Caco-2 (cell line): ENCODE measurements around the gene LIPH. TPM values are rescaled to one million over a fixed set of nuclear protein-coding genes. Genes with fewer than 3 reads are reported as not detected.
A peak's percentile ranks its signal among the peaks of the same experiment; 100 is the strongest.
"Not testable (repeated sequence)": the region's sequence is repeated elsewhere in the genome, so short reads cannot be mapped to it uniquely, and the experiment has no call there.

Experiments
- BruUV-seq: library from RNA; stranded (reverse); fragments of 400-500 nt; replicated peaks from 2 replicates; lab custom pipeline; 2021; lab: Mats Ljungman, UMichigan
- CTCF ChIA-PET: fragments of 300-600 bp; sonication (Branson Sonifier 250); formaldehyde crosslinking; loops from one replicate; lab custom pipeline; 2022; ENCODE audit warnings: antibody characterized with exemption; lab: Charles Lee
- POLR2A ChIA-PET: fragments of 300-600 bp; sonication (Branson Sonifier 250); formaldehyde crosslinking; loops from one replicate; lab custom pipeline; 2022; ENCODE audit warnings: antibody characterized with exemption; lab: Charles Lee
- DNase-seq, 2 experiments: peaks; one replicate each; pipeline versions ENCODE4 v3.0.0 to v3.0.0-alpha.2; 2020 to 2022
- H3K27me3 ChIP-seq: replicated peaks from 2 replicates; pipeline ENCODE4 v1.6.0; 2011; ENCODE audit warnings: low read length; ENCODE audit not compliant: control insufficient read depth, insufficient read depth
- H3K36me3 ChIP-seq: 2 replicates; pipeline ENCODE4 v1.5.1; 2011; ENCODE audit warnings: low read length; ENCODE audit not compliant: control insufficient read depth, insufficient read depth
- H3K4me1 ChIP-seq: fragments of 250-450 bp; sonication (Bioruptor Pico); 2 replicates; pipeline ENCODE4 v1.5.1; 2020; ENCODE audit warnings: mild to moderate bottlenecking
- H3K4me3 ChIP-seq: 2 replicates; pipeline ENCODE4 v1.5.1; 2011; ENCODE audit warnings: low read depth, mild to moderate bottlenecking, control low read depth, low read length
- H3K9me3 ChIP-seq: fragments of 250-450 bp; sonication (Bioruptor Pico); 2 replicates; pipeline ENCODE4 v1.5.1; 2020; ENCODE audit warnings: mild to moderate bottlenecking, moderate library complexity
- H3K27ac Mint-ChIP-seq: one replicate; pipeline ENCODE4 v1.8.0; 2022; ENCODE audit warnings: mixed read lengths; ENCODE audit not compliant: unreplicated experiment
- H3K27me3 Mint-ChIP-seq: one replicate; pipeline ENCODE4 v1.8.0; 2022; ENCODE audit warnings: mixed read lengths; ENCODE audit not compliant: insufficient read depth, unreplicated experiment
- H3K36me3 Mint-ChIP-seq: one replicate; pipeline ENCODE4 v1.8.0; 2022; ENCODE audit warnings: mild to moderate bottlenecking, mixed read lengths; ENCODE audit not compliant: insufficient read depth, unreplicated experiment
- H3K4me1 Mint-ChIP-seq: one replicate; pipeline ENCODE4 v1.8.0; 2022; ENCODE audit warnings: low read depth, mixed read lengths; ENCODE audit not compliant: unreplicated experiment
- H3K4me3 Mint-ChIP-seq: one replicate; pipeline ENCODE4 v1.8.0; 2022; ENCODE audit warnings: mild to moderate bottlenecking, moderate library complexity, mixed read lengths; ENCODE audit not compliant: unreplicated experiment
- H3K9me3 Mint-ChIP-seq: one replicate; pipeline ENCODE4 v1.8.0; 2022; ENCODE audit warnings: mixed read lengths; ENCODE audit not compliant: unreplicated experiment
- CTCF ChIP-seq, 2 experiments: fragments of 200-600 bp in 1 of 2; IDR thresholded peaks; 1 replicate in 1 of 2; 2 replicates in 1 of 2; pipeline versions ENCODE4 v1.5.1 to v1.8.0; 2011 to 2022; ENCODE audit warnings: antibody characterized with exemption in 1 of 2, control low read depth in 1 of 2, inconsistent platforms in 1 of 2, low read depth in 1 of 2, low read length in 1 of 2, mild to moderate bottlenecking in 1 of 2, moderate library complexity in 1 of 2; ENCODE audit not compliant: insufficient read depth in 1 of 2, severe bottlenecking in 1 of 2, unreplicated experiment in 1 of 2
- intact Hi-C: fragments of 100-400 bp; cut with micrococcal nuclease; formaldehyde crosslinking; loops from one replicate; pipeline ENCODE4 v1.10.0; 2022; ENCODE audit not compliant: unreplicated experiment
- total RNA-seq: library from RNA; stranded (reverse); gene quantifications from 2 replicates; pipeline ENCODE4 v1.2.3, GENCODE V29; 2022

Gene LIPH
- total RNA-seq, 1 experiment from 2014 or later: 6.1 TPM

GRCh38 chr3:185559706-185560090 lies 7.3 kb upstream of the LIPH start:
- H3K9me3 Mint-ChIP-seq: no peaks in the 10 kb centered on the region
- intact Hi-C loops: loop anchor here (1.0 to 10.0 kb wide), 3 partner anchors 62 to 205 kb away; partner anchors contain the start of gene TMEM41A
- Histone ChIP-seq H3K4me1 (peaks cover 35% of the 10 kb centered on the region), H3K27me3 (no peaks in the 10 kb centered on the region), H3K9me3 (no peaks in the 10 kb centered on the region), H3K36me3 (no peaks in the 10 kb centered on the region), H3K4me3 (peak overlapping the region; percentile 31)
- no peaks in the 10 kb centered on the region for H3K27me3 Mint-ChIP-seq
- POLR2A ChIA-PET: interaction anchor here (1.7 kb wide), 1 partner anchor 26 kb away, joined by 8 read pairs; the partner anchor contains the start of gene SENP2
- no peak for DNase-seq
- CTCF ChIA-PET: interaction anchor here (0.6 to 2.1 kb wide), 7 partner anchors 15 to 99 kb away, joined by 3 to 14 read pairs (median 7); partner anchors contain the start of genes SENP2 and TMEM41A
- H3K36me3 Mint-ChIP-seq: peaks cover 13% of the 10 kb centered on the region
- H3K4me1 Mint-ChIP-seq: peaks cover 11% of the 10 kb centered on the region
- peak overlapping the region; percentile 88 for H3K4me3 Mint-ChIP-seq
- no peak for TF ChIP-seq CTCF (IDR thresholded peaks at IDR 0.05; ENCODE audit: insufficient read depth in 1 of 2, low read depth in 1 of 2, low read length in 1 of 2, severe bottlenecking in 1 of 2, unreplicated experiment in 1 of 2)
- H3K27ac Mint-ChIP-seq: peak overlapping the region; percentile 97
- no TSS peak for BruUV-seq

- no peaks in the 10 kb centered on the region for H3K27me3 ChIP-seq
- Mint-ChIP-seq H3K9me3 (no peaks in the 10 kb centered on the region), H3K4me3 (peak overlapping the region; percentile 88), H3K27ac (peak overlapping the region; percentile 97), H3K27me3 (no peaks in the 10 kb centered on the region), H3K36me3 (peaks cover 13% of the 10 kb centered on the region), H3K4me1 (peaks cover 11% of the 10 kb centered on the region)
- no peaks in the 10 kb centered on the region for H3K9me3 ChIP-seq
- peak; percentile 81 to 88 for DNase-seq
- no peak for TF ChIP-seq CTCF (IDR thresholded peaks at IDR 0.05; ENCODE audit: insufficient read depth in 1 of 2, low read depth in 1 of 2, low read length in 1 of 2, severe bottlenecking in 1 of 2, unreplicated experiment in 1 of 2)
- no peaks in the 10 kb centered on the region for H3K36me3 ChIP-seq
- BruUV-seq: no TSS peak
- no peak overlapping the region for H3K4me3 ChIP-seq
- ChIA-PET CTCF (interaction anchor here (1.1 to 2.1 kb wide), 4 partner anchors 13 to 98 kb away, joined by 3 to 14 read pairs (median 8); partner anchors contain the start of gene SENP2), POLR2A (no interaction called here)
- peaks cover 35% of the 10 kb centered on the region for H3K4me1 ChIP-seq
- intact Hi-C loops: loop anchor here (5.0 to 10.0 kb wide), 2 partner anchors 61 to 204 kb away; partner anchors contain the start of gene TMEM41A
Measured at GRCh38 chr3:185558395-185558794, 6.0 kb upstream of the LIPH start.

GRCh38 chr3:185556640-185557039 lies 4.3 kb upstream of the LIPH start:
- H3K9me3 ChIP-seq, H3K27me3 ChIP-seq, POLR2A ChIA-PET, H3K27ac Mint-ChIP-seq, H3K4me3 Mint-ChIP-seq, CTCF ChIA-PET, H3K4me3 ChIP-seq, BruUV-seq, H3K36me3 ChIP-seq, H3K9me3 Mint-ChIP-seq, DNase-seq, H3K27me3 Mint-ChIP-seq: not testable (repeated sequence)
- intact Hi-C loops: loop anchor here (5.0 to 10.0 kb wide), 2 partner anchors 59 to 202 kb away; partner anchors contain the start of gene TMEM41A
- H3K4me1 ChIP-seq: peaks cover 42% of the 10 kb centered on the region
- H3K36me3 Mint-ChIP-seq: peaks cover 13% of the 10 kb centered on the region
- H3K4me1 Mint-ChIP-seq: peaks cover 11% of the 10 kb centered on the region
